Trophoblast cell (in vitro differentiated cells and primary cell): ENCODE results near the gene NCAM2.

Experiments used
- DNase-seq, 2 donors: peaks; one replicate each; pipeline ENCODE4 v3.0.0-alpha.2; 2016
- H2AFZ ChIP-seq: 2 replicates; pipeline ENCODE4 v1.6.1; 2013; ENCODE audit warnings: low read length, moderate library complexity, mild to moderate bottlenecking; ENCODE audit not compliant: insufficient read depth, poor library complexity
- H2AK5ac ChIP-seq: 2 replicates; pipeline ENCODE4 v1.6.1; 2013; ENCODE audit warnings: mild to moderate bottlenecking, low read length
- H2BK120ac ChIP-seq: 2 replicates; pipeline ENCODE4 v1.6.1; 2013; ENCODE audit warnings: low read length, mild to moderate bottlenecking, moderate library complexity; ENCODE audit not compliant: insufficient read depth, poor library complexity
- H2BK12ac ChIP-seq: 2 replicates; pipeline ENCODE4 v1.6.1; 2013; ENCODE audit warnings: mild to moderate bottlenecking, low read length, moderate library complexity
- H2BK5ac ChIP-seq: 2 replicates; pipeline ENCODE4 v1.6.1; 2013; ENCODE audit warnings: low read length, low read depth, moderate library complexity, mild to moderate bottlenecking; ENCODE audit not compliant: poor library complexity
- H3K14ac ChIP-seq: 2 replicates; pipeline ENCODE4 v1.6.1; 2013; ENCODE audit warnings: mild to moderate bottlenecking, low read length
- H3K18ac ChIP-seq: 2 replicates; pipeline ENCODE4 v1.6.1; 2013; ENCODE audit warnings: mild to moderate bottlenecking, low read length
- H3K23ac ChIP-seq: 2 replicates; pipeline ENCODE4 v1.6.1; 2013; ENCODE audit warnings: low read length
- H3K27ac ChIP-seq: 2 replicates; pipeline ENCODE4 v1.5.1; 2013; ENCODE audit warnings: low read depth, mild to moderate bottlenecking, inconsistent platforms, low read length, moderate library complexity
- H3K27me3 ChIP-seq: 2 replicates; pipeline ENCODE4 v1.6.1; 2013; ENCODE audit warnings: inconsistent platforms, mild to moderate bottlenecking, low read length, moderate library complexity; ENCODE audit not compliant: insufficient read depth
- H3K36me3 ChIP-seq, 2 experiments: 1 replicate in 1 of 2; 2 replicates in 1 of 2; pipeline ENCODE4 v1.6.1; 2013; ENCODE audit warnings: low read length in 2 of 2, mild to moderate bottlenecking in 2 of 2, moderate library complexity in 1 of 2; ENCODE audit not compliant: insufficient read depth in 2 of 2, control insufficient read depth in 1 of 2
- H3K4ac ChIP-seq: 2 replicates; pipeline ENCODE4 v1.6.1; 2013; ENCODE audit warnings: low read depth, mild to moderate bottlenecking, low read length, moderate library complexity
- H3K4me1 ChIP-seq, 2 experiments: 1 replicate in 1 of 2; 2 replicates in 1 of 2; pipeline ENCODE4 v1.6.1; 2013; ENCODE audit warnings: low read length in 2 of 2, mild to moderate bottlenecking in 2 of 2, moderate library complexity in 1 of 2; ENCODE audit not compliant: insufficient read depth in 2 of 2, control insufficient read depth in 1 of 2
- H3K4me2 ChIP-seq: 2 replicates; pipeline ENCODE4 v1.6.1; 2013; ENCODE audit warnings: inconsistent platforms, mild to moderate bottlenecking, low read length, moderate library complexity
- H3K4me3 ChIP-seq: 2 replicates; pipeline ENCODE4 v1.5.1; 2013; ENCODE audit warnings: mild to moderate bottlenecking, low read depth, low read length, inconsistent platforms
- H3K79me1 ChIP-seq: one replicate; pipeline ENCODE4 v1.6.1; 2013; ENCODE audit warnings: low read length
- H3K79me2 ChIP-seq: 2 replicates; pipeline ENCODE4 v1.6.1; 2013; ENCODE audit warnings: low read length, mild to moderate bottlenecking; ENCODE audit not compliant: control insufficient read depth, insufficient read depth, poor library complexity
- H3K9ac ChIP-seq: 2 replicates; pipeline ENCODE4 v1.6.1; 2013; ENCODE audit warnings: mild to moderate bottlenecking, low read length
- H3K9me3 ChIP-seq: 2 replicates; pipeline ENCODE4 v1.6.1; 2013; ENCODE audit warnings: low read depth, mild to moderate bottlenecking, control low read depth, inconsistent platforms, low read length; ENCODE audit not compliant: insufficient read depth
- H4K12ac ChIP-seq: 2 replicates; pipeline ENCODE4 v1.6.1; 2013; ENCODE audit warnings: low read depth, mild to moderate bottlenecking, low read length, moderate library complexity
- H4K8ac ChIP-seq: 2 replicates; pipeline ENCODE4 v1.6.1; 2013; ENCODE audit warnings: low read depth, mild to moderate bottlenecking, low read length, moderate library complexity
- H4K91ac ChIP-seq: one replicate; pipeline ENCODE4 v1.6.1; 2013; ENCODE audit warnings: low read depth, mild to moderate bottlenecking, low read length, moderate library complexity
- WGBS: extraction: QIAGEN DNeasy Blood & Tissue Kit; methylation state at CpG from one replicate; pipeline ENCODE4 v1.1.7; 2013; ENCODE audit warnings: missing lambda C conversion rate; ENCODE audit not compliant: insufficient read length, insufficient coverage; ENCODE audit errors: extremely low coverage; 5-methylcytosine and 5-hydroxymethylcytosine counted together

The NCAM2 gene

GRCh38 chr21:21436012-21436534, 437.9 kb downstream of the NCAM2 start:
- DNase-seq, result no peak
- Histone ChIP-seq H3K27ac (no peak overlapping the region), H3K4me3 (no peak overlapping the region), H3K18ac (no peak overlapping the region), H4K91ac (no peak overlapping the region), H2AK5ac (no peak overlapping the region), H4K8ac (no peak overlapping the region), H3K23ac (no peak overlapping the region), H4K12ac (no peak overlapping the region), H3K14ac (no peak overlapping the region), H3K27me3 (no peaks in the 10 kb centered on the region), H2BK12ac (no peak overlapping the region), H2AFZ (no peak overlapping the region), H3K79me1 (no peaks in the 10 kb centered on the region), H3K4ac (no peak overlapping the region), H2BK5ac (no peak overlapping the region), H3K9me3 (no peaks in the 10 kb centered on the region), H3K4me2 (no peak overlapping the region), H2BK120ac (no peak overlapping the region), H3K79me2 (no peaks in the 10 kb centered on the region), H3K4me1 (no peaks in the 10 kb centered on the region), H3K9ac (no peak overlapping the region), H3K36me3 (no peaks in the 10 kb centered on the region)
- WGBS, result no CpG with 5 or more reads among the region's 1 CpG

GRCh38 chr21:21439761-21440160, 441.6 kb downstream of the NCAM2 start:
- H3K23ac ChIP-seq, result no peak overlapping the region

GRCh38 chr21:21457077-21457476, 458.9 kb downstream of the NCAM2 start:
- no peak overlapping the region for H2BK5ac ChIP-seq
- H3K9me3 ChIP-seq, result no peaks in the 10 kb centered on the region
- no peaks in the 10 kb centered on the region for H3K27me3 ChIP-seq
- no peak overlapping the region for H3K23ac ChIP-seq
- no peak overlapping the region for H4K8ac ChIP-seq
- no peak overlapping the region for H4K91ac ChIP-seq
- H2BK12ac ChIP-seq, result no peak overlapping the region
- H3K9ac ChIP-seq, result no peak overlapping the region
- no peak overlapping the region for H3K18ac ChIP-seq
- H4K12ac ChIP-seq, result no peak overlapping the region
- WGBS, result no CpG with 5 or more reads among the region's 8 CpGs
- DNase-seq, result no peak
- no peaks in the 10 kb centered on the region for H3K4me1 ChIP-seq
- H3K4me3 ChIP-seq, result no peak overlapping the region
- no peak overlapping the region for H2AFZ ChIP-seq
- no peaks in the 10 kb centered on the region for H3K79me1 ChIP-seq
- no peak overlapping the region for H3K4me2 ChIP-seq
- no peak overlapping the region for H2AK5ac ChIP-seq
- H3K36me3 ChIP-seq, result no peaks in the 10 kb centered on the region
- no peak overlapping the region for H2BK120ac ChIP-seq
- no peak overlapping the region for H3K4ac ChIP-seq
- H3K27ac ChIP-seq, result no peak overlapping the region
- no peaks in the 10 kb centered on the region for H3K79me2 ChIP-seq
- H3K14ac ChIP-seq, result no peak overlapping the region

More at GRCh38 chr21:21439761-21440160, 441.6 kb downstream of the NCAM2 start:
- H3K4me2 ChIP-seq, result no peak overlapping the region
- no peaks in the 10 kb centered on the region for H3K79me1 ChIP-seq
- no peaks in the 10 kb centered on the region for H3K4me1 ChIP-seq
- WGBS, result no CpG with 5 or more reads among the region's 3 CpGs
- H2AFZ ChIP-seq, result no peak overlapping the region
- no peak overlapping the region for H3K14ac ChIP-seq
- H3K9me3 ChIP-seq, result no peaks in the 10 kb centered on the region
- H3K4me3 ChIP-seq, result no peak overlapping the region
- no peak overlapping the region for H3K18ac ChIP-seq
- H2BK5ac ChIP-seq, result no peak overlapping the region
- DNase-seq, result no peak
- H3K27me3 ChIP-seq, result no peaks in the 10 kb centered on the region
- no peak overlapping the region for H3K27ac ChIP-seq
- H4K91ac ChIP-seq, result no peak overlapping the region
- H3K36me3 ChIP-seq, result no peaks in the 10 kb centered on the region
- no peak overlapping the region for H4K8ac ChIP-seq
- H2BK120ac ChIP-seq, result no peak overlapping the region
- no peak overlapping the region for H2BK12ac ChIP-seq
- no peak overlapping the region for H4K12ac ChIP-seq
- no peak overlapping the region for H2AK5ac ChIP-seq
- H3K9ac ChIP-seq, result no peak overlapping the region
- no peaks in the 10 kb centered on the region for H3K79me2 ChIP-seq
- no peak overlapping the region for H3K4ac ChIP-seq

GRCh38 chr21:21458124-21458631, 460.0 kb downstream of the NCAM2 start:
- Histone ChIP-seq H3K9ac (no peak overlapping the region), H3K27me3 (no peaks in the 10 kb centered on the region), H4K91ac (no peak overlapping the region), H2BK5ac (no peak overlapping the region), H3K14ac (no peak overlapping the region), H3K4me1 (no peaks in the 10 kb centered on the region), H4K12ac (no peak overlapping the region), H2AFZ (no peak overlapping the region), H4K8ac (no peak overlapping the region), H3K36me3 (no peaks in the 10 kb centered on the region), H3K23ac (no peak overlapping the region), H3K4me3 (no peak overlapping the region), H3K4me2 (no peak overlapping the region), H3K27ac (no peak overlapping the region), H2BK12ac (no peak overlapping the region), H2AK5ac (no peak overlapping the region), H2BK120ac (no peak overlapping the region), H3K79me1 (no peaks in the 10 kb centered on the region), H3K79me2 (no peaks in the 10 kb centered on the region), H3K4ac (no peak overlapping the region), H3K9me3 (no peaks in the 10 kb centered on the region), H3K18ac (no peak overlapping the region)
- WGBS, result no CpG with 5 or more reads among the region's 8 CpGs
- no peak for DNase-seq
